EH (cell line): Measurements from ENCODE around the gene ANKS1B.
A peak's percentile ranks its signal among the peaks of the same experiment; 100 is the strongest.

Experiments
- DNase-seq: peaks from one replicate; pipeline ENCODE4 v3.0.0-alpha.2; 2015; ENCODE audit warnings: low read depth

Gene ANKS1B

GRCh38 chr12:98817742-98818141, 1167.0 kb downstream of the ANKS1B start:
- DNase-seq, result no peak

DNA sequence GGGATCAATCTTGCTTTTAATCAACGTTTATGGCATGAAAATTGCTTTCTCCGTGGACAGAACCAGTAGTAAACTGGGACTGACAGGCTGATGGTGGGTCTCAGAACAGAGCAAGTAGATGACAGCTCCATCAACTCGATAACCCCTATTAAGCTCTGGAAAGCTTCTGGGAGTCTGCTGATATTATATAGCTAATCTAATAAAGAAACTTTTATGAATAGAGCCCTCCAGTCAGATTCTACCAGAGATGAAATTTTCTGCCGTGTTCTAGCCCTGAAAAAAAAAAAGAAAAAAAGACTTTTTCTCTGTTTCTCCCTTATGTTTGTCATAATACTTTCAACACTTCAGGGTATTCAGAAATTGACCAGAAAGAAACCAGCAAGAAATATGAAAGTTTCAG, 1168.0 kb downstream of the ANKS1B start:
- DNase-seq, result no peak

GRCh38 chr12:98814254-98814653, 1170.5 kb downstream of the ANKS1B start:
- DNase-seq, result no peak

- DNase-seq, result no peak
Measured at GRCh38 chr12:98812225-98812624, 1172.5 kb downstream of the ANKS1B start.

DNA sequence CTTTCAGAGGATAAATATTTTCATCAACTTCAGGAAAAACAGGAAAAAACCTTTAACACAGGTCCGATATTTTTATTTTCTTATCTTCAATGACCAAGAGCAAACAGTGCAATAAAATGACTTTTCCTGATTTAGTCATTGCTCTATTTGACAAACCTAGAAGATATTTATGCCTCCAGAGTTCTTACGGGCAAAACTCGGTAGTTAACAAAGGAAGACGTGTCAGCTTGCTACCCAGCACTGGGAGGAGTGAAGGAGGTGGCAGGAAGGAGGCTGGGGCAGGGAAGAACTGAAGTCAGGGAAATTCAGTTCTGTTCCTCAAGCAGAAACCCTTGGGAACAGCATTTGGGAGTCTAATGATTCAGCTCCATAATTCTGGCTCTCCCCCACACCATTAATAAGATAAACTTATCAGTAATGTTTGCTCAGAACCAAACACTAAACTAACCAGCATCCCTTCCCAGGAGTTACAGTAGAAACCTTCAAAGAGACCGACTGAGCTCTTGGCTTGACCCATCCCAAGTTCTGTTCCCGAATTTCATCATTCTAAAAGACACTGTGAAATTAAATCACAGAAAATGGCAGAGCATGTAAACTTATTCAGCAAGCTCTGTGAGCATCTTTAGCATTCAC, 1176.4 kb downstream of the ANKS1B start:
- no peak for DNase-seq

- DNase-seq, result no peak
Measured at GRCh38 chr12:98807187-98807586, 1177.5 kb downstream of the ANKS1B start.

DNA sequence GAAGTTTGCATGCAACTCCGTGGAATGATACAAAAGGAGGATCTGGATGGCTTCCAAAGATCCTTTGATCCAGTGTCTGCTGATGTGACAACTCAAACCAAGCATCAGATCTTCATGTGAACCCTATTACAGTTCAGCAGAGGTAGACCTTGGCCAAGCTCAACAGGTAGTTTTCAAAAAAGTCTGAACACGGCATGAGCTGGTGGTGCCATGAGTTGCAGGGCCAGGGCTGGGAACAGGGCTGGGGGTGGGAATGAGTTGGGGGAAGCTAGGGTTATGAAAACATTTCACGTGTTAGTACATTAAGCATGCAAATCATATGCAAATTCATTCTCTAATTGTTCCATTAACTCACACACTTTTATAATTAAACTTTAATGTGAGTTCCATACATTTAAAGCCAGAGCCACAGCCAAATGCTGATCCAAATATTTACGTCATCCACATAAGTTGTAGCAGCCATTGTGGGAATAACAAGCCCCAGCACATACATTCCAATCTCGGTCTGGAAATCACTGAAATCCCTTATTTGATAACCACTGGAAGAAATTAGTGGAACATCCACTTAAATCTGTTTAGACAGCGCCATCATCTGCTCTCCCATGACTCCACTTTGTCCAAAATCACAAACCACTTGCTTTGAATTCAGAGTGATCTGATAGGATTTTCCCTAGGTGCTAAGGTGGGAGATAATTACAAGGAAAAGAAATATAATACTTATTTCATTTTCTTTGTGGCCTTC, 1181.1 kb downstream of the ANKS1B start:
- DNase-seq, result peak; percentile 38

DNA sequence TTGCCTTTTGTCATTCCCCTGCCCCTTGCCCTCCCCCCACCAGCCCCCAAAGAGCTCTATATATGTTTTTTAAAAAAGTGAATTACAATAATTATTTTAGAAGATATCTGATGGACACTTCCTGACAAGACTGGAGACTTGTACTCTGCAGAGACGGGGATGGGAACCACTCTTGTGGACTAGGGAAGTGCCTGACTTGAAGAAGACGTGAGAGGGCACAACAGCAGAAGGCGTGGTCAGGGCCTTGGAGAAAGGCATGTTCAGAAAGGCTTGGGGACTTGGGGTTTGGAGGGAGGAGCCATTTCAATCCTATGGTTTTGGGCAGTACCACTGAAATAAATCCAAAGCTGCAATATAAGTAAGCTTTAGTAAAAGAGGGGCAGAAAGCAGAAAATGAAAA, 1184.9 kb downstream of the ANKS1B start:
- DNase-seq, result no peak

DNA sequence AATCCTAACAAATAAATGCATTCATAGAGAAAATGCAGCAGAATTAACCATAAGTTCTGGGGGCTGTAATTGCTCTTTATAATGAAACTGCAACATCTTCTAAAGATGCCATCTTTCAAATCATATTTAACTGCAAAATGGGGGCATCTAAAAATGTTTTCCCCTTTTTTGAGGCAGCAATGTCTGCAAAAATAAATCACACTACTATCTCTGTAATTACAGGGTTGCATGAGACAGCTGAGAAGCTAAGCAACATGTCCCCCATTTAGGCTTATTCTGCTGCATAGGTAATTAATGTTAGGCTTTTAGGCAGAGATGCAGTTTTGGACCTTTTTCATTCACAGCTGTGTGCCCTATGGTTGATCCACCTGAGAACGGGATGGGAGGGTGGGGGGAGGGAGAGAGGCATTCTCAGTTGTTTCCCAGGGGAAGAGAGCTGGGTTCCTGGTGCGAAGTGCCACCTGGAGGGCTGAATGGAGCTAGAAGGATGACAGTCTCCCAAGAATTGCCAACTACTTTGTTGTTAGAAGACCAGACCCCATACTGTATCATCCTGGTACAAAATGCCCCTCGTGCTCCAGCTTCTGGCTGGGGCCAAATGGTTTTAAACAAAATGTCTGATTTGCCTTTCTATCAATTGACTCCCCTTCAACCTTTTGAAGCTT, 1185.5 kb downstream of the ANKS1B start:
- no peak for DNase-seq

DNA sequence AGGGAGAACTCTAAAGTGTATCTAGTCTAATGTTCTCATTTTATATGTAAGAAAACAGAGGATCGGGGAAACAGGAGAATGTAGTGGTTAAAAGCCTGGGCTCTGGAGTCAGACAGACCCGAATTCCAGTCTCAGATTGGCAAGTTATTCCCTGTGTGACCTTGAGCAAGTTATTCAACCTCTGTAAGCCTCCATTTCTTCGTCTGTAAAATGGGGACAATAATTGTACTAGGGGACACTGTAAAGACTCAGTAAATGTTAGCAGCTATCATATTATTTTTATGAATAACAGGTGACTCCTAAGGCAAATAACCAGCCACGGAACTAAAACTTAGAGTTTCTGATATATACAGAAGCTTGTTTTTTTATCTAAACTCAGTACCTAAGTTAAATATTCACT, 1187.5 kb downstream of the ANKS1B start:
- no peak for DNase-seq

- no peak for DNase-seq
Measured at GRCh38 chr12:98796745-98797144, 1188.0 kb downstream of the ANKS1B start.

DNA sequence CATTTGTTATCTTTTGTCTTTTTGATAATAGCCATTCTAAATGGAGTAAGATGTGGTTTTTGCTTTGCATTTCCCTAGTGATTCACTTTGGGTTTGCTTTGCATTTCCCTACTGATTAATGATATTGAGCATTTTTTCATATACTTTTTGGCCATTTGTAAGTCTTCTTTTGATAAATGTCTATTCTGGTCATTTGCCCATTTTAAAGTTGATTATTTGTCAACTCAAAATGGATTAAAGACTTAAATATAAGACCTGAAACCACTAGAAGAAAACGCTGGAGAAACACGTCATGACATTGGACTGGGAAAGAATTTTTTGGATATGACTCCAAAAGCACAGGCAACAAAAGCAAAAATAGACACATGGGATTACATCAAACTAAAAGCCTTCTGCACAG, 1191.6 kb downstream of the ANKS1B start:
- DNase-seq, result peak; percentile 43

- no peak for DNase-seq
Measured at GRCh38 chr12:98791406-98791805, 1193.3 kb downstream of the ANKS1B start.

GRCh38 chr12:98788396-98788795, 1196.3 kb downstream of the ANKS1B start:
- no peak for DNase-seq

- DNase-seq, result no peak
Measured at GRCh38 chr12:98786653-98787052, 1198.1 kb downstream of the ANKS1B start.

DNA sequence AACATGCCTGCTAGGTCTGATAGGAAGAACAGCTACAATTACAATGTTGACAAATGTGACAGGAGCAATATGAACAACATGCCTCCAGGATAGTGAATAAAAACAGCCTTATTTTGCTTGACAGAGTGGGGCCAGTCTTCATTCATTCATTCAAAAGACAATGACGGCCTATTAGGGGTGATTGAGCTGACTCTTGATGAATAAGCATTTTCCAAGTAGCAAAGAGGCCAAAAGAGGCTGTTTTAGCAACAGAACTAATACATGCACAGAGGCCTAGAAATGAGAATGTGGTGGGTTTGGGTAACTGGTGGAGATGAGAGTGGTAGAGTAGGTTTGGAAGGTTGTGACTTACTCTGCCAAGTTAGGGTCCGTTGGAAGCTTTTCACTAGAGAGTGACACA, 1201.3 kb downstream of the ANKS1B start:
- DNase-seq, result no peak

DNA sequence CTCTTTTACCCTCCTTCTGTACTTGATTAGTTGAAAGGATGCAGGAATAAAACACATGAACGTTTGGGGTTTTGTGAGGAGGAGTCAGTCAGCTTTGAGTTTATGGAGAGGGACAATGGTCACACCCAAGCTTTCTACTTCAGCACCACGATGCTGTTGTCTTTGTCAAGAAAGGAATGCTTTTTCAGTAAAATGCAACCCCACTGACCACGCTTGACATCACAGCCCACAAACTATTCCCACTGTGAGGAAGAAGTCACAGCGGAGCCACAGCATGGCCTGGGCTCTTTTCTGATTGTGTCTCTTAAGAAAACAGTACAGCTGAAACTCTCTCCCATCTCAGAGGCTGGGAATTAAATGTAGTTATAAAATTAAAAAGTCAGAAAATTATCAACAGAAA, 1204.5 kb downstream of the ANKS1B start:
- peak; percentile 52 for DNase-seq

DNA sequence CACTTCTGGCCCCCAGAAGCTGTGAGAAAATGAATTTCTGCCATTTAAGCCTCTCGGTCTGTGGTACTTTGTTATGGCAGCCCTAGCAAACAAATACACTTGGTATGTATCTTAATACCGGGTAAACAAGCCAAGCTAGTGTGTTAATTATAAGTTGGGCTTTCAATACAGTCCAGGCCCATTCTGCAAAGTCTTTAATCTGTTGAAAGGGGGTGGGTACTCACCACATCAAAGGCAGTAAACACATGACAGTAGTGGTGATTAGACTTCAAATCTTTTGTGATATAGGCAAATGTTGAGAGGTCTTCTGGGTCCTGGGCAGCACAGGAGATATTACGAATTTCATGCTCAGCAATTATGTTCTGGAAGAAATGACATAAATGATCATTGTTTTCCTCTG, 1211.9 kb downstream of the ANKS1B start:
- DNase-seq, result no peak

DNA sequence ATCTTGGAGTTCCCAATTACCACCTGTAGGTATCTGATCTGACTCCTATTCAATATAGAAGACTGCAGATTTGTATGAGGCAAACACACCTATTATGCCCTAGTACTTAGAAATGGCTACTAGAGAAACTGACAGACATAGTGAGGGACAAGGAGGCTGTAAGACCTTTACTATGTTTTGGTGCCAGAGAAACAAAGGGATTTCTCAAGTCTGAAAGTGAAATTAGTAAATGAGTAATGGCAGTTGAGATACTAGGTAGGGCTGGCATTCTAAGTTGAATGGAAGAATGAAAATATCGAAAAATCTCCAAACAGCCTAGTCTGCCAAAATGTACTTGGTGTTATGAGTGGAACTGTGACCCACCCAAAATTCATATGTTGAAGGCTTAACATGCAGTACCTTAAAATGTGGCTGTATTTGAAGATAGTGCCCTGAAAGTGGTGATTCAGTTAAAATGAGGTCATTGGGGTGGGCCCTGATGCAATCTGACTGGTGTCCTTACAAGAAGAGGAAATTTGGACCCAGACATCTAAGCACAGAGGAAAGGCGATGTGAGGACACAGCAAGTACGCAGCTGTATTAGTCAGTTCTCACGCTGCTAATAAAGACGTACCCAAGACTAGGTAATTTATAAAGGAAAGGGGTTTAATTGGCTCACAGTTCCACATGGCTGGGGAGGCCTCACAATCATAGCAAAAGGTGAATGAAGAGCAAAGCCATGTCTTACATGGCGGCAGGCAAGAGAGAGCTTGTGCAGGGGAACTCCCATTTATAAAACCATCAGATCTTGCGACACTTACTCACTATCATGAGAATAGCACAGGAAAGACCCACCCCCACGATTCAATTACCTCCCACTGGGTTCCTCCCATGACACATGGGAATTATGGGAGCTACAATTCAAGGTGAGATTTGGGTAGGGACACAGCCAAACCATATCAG, 1212.7 kb downstream of the ANKS1B start:
- no peak for DNase-seq

DNA sequence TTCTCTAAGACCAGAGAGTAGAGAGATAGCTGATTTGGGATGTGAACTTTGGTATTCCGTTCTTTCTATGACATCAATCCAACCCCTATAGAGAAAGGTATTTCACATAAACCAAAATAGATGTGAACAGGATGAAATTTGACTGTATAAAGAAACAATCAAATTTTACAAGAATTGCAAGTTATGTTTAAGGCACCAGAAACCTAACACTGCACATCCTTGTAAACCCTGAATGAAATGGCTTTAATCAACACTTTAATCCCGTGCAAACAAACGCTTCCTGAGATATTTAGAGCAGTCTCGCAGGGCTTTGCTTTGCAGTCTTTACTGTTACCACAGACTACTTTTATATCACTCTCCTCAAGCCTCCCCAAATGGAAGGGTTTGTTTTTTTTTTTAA, 1214.5 kb downstream of the ANKS1B start:
- no peak for DNase-seq

GRCh38 chr12:98769068-98769467, 1215.7 kb downstream of the ANKS1B start:
- no peak for DNase-seq

GRCh38 chr12:98767248-98767647, 1217.5 kb downstream of the ANKS1B start:
- no peak for DNase-seq
